AG08396 (cell line): ENCODE measurements around the gene RNASEH2A.
"Not testable (repeated sequence)": the region's sequence is repeated elsewhere in the genome, so short reads cannot be mapped to it uniquely, and the experiment has no call there.

Experiments used
- DNase-seq: peaks from one replicate; pipeline ENCODE4 v3.0.0; 2012; ENCODE audit warnings: low spot score, mixed read lengths

RNASEH2A gene

DNA sequence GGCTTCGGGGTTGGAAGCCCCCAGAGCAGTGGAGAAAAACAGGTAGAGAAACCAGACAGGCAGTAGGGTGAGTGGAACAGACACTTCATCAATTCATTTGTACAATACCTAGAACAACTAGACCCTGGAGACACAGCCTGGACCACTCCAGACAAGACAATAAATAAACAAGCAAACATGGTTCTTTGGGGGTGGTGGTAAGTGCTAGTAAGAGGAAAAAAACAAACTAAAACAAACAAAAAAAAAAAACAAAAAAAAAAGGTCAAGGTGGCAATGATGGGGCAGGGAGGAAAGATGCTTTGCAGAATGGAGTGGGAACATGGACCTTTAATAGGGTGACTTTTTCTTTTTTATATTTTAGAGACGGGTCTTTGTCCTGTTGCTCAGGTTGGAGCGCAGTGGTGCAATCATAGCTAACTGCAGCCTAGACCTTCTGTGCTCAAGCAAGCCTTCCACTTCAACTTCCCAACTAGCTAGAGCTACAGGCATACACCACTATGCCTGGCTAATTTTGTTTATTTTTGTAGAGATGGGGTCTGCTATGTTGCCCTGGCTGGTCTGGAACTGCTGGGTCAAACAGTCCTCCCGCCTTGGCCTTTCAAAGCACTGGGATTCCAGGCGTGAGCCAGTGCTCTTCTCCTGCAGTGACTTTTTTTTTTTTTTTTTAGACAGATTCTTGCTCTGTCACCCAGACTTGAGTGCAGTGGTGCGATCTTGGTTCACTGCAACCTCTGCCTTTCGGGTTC, 12.0 kb upstream of the RNASEH2A start:
- DNase-seq: no peak

DNA sequence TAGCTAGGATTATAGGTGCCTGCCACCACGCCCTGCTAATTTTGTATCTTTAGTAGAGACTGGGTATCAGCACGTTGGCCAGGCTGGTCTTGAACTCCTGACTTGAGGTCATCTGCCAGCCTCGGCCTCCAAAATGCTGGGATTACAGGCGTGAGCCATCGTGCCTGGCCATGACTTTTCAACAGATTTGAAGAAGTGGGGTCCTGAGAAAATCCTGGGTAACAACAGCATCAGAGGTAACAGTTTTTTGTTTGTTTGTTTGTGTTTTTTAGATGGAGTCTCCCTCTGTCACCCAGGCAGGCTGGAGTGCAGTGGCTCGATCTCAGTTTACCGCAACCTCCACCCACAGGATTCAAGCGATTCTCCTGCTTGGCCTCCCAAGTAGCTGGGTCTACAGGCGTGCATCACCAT, 11.4 kb upstream of the RNASEH2A start:
- DNase-seq: no peak

GRCh38 chr19:12796146-12797071, 10.0 kb upstream of the RNASEH2A start:
- peak; percentile 71 for DNase-seq

- DNase-seq: no peak
Measured at GRCh38 chr19:12797141-12797587, 9.2 kb upstream of the RNASEH2A start.

GRCh38 chr19:12797607-12798006, 8.8 kb upstream of the RNASEH2A start:
- DNase-seq: not testable (repeated sequence)

DNA sequence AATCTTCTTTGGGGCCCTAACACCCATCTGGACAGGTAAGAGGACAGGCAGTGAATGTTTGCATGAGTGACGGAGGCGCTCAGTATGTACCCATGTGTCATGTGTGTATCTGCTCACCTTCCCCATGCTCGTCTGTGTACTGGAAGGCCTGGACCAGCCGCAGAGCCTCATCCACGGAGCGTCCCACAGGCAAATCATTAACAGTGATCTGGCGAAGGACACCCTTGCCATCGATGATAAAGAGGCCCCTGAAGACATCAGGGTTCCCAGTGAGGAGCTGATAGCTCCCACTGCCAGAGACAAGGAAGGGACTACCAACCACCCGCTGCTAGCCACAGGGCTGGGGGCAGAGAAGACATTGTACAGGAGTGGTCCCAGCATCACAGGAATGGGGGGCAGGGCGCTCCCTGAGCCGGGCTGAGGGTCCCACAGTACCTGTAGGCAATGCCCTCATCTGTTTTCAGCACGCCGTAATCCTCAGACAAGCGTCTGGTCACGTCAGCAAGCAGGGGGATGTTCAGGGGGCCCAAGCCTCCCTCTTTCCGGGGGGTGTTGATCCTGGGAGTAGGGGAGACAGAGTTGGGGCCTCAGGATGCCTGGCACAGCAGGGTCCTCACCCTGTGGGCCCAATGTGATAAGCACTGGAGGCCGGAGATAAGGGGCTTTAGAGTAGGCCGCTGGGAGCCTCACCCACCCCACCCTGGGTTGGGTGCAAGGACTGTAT, 6.5 kb upstream of the RNASEH2A start:
- DNase-seq: no peak

DNA sequence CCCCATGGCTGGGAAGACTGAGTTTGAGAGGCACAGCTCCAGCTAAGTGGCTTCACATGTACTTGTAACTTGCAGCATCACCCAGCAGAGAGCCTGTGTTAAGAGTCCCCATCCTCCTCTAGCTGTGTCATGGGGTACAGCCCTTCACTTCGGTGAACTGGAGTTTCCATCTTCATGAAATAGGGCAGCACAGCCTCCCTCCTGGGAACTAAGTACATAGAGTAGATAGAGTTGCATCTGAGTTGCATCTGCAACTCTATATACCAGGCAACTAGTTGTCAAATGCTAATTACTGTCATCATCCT, 6.0 kb upstream of the RNASEH2A start:
- no peak for DNase-seq

GRCh38 chr19:12800923-12801465, 5.4 kb upstream of the RNASEH2A start:
- peak; percentile 34 for DNase-seq

DNA sequence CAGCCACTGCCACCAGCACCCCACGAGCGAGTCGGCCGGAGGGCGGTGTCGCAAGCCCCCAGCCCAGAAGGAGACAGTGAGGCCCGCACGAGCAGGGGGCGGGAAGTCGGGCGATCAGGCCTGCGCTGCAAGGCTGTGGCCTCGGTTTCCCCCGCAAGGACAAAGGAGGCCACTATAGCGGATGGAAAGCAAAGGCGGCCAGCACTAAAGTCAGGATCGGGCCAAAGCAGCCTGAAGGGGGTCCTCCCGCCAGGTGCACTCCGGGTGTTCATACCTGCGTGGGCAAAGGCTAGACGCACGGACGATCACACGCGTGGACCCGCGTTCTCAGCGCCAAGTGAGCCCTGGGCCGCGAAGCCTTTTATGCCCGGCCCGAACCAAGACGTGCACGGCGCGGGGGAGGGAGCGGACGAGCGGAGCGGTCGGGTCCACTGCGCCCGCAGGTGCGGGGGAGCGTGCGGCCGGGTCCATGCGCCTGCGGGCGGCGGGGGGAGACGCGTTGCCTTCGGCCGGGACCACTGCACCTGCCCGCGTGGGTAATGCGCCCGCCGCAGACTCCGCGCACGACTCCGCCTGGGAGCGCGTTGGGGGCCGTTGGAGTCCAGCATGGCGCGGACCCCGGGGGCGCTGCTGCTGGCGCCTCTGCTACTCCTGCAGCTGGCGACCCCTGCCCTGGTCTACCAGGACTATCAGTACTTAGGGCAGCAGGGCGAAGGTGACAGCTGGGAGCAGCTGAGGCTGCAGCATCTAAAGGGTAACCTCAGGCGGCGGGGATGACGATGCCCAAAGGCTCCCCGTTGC, 4.7 kb upstream of the RNASEH2A start, which contains the start of the genes PRDX2 and THSD8:
Gene PRDX2, minus strand, starts transcription at position 335 of the 801 bp plus-strand sequence. CDS start 539 bp downstream, outside the sequence.
Gene THSD8, plus strand, starts transcription at position 604 of the 801 bp plus-strand sequence. Its CDS starts 3 bp downstream, at position 607.
- peak; percentile 89 for DNase-seq

- DNase-seq: peak; percentile 65
Measured at GRCh38 chr19:12802267-12803106, 3.9 kb upstream of the RNASEH2A start.

GRCh38 chr19:12804051-12804450, 2.3 kb upstream of the RNASEH2A start:
- no peak for DNase-seq

DNA sequence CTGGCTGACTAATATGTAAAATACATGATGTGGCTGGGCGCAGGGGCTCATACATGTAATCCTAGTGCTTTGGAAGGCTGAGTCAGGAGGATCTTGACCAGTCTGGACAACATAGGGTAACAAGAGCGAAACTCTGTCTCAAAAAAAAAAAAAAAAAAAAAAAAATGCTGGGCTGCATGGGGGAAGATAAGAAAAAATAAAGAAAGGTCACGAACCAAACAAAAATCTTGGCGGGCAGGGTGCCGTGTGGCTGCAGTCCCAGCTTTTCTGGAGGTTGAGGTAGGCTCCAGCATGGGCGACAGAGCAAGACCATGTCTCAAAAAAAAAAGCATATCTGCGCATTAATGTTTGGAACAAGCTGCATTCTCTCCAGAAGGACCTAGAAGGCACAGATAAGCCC, 8.7 kb downstream of the RNASEH2A start:
- DNase-seq: no peak

GRCh38 chr19:12817188-12817587, 10.8 kb downstream of the RNASEH2A start:
- not testable (repeated sequence) for DNase-seq

DNA sequence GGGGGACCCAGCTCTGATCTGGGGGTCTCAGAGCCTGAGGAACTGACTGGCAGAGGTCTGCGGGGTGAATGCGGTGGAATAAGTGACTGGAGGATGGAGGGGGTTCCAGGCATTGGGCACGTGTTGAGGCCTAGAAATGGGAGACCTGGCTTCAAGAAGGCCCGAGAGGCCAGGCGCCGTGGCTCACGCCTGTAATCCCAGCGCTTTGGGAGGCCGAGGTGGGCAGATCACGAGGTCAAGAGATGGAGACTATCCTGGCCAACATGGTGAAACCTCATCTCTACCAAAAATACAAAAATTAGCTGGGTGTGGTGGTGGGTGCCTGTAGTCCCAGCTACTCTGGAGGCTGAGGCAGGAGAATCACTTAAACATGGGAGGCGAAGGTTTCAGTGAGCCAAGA, 11.4 kb downstream of the RNASEH2A start:
- not testable (repeated sequence) for DNase-seq

GRCh38 chr19:12821761-12822160, 15.4 kb downstream of the RNASEH2A start:
- DNase-seq: no peak

DNA sequence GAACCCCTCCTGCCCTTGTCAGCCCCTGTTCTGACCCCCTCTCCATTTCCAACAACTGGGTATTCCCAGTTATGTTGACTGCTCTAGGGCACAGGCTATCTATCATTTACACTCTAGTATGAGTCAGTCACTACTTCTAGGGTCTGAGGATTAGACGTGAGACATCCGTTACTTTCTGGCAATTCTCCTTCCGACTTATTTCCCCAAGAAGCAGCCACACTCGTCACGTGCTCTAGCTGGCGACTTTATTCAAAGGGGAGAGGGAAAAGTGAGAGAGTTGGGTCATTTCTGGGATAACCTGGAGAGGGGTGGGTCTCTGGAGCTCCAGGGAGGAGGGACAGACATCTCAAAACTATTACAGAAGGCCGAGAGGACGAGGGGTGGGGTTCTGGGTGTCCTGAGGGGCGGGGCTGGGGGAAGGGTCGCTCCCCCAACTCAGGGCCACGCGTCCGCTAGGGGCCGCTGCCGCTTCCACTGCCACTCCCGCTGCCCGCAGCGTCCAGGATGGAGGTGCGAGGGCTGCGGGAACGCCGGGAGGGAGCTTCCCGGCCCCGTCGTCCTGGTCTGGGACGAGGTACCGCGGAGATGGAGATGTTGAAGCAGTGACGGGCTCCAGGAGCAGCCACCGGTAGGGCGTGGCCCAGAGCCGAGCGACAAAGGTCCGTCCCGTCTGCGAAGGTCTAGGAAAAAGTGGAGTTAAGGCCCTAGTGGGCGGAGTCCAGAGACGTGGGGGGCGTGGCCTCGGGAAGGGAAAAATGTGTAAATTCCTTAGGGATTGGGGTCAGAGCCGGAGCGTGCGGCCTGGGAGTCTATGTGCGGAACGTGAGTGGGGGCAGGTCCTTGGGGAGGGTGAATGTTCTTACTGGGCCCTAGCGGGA, 19.1 kb downstream of the RNASEH2A start:
- peak; percentile 65 for DNase-seq

- peak; percentile 40 for DNase-seq
Measured at GRCh38 chr19:12828494-12828893, 22.1 kb downstream of the RNASEH2A start.

DNA sequence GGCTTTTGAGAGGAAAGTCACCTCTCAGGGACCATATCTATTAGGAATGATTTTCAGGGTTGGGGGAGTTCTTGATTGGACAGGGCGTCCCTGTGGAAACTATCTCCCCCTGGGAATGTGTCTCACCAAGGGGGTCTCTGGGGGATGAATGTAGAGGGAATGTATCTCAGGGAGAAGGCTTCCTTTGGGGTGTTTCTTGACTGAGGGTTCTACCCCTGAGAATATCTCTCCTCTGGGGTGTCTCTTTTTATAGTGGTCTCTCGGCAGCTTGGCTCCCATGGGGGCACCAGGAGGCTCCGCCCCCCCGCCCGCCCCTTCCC, 27.0 kb downstream of the RNASEH2A start:
- no peak for DNase-seq
